H7 (cell line): ENCODE measurements around the gene SLC4A8. TPM values are rescaled to one million over a fixed set of nuclear protein-coding genes. Genes with fewer than 3 reads are reported as not detected.
A peak's percentile ranks its signal among the peaks of the same experiment; 100 is the strongest.

ENCODE experiments used
- DNase-seq: peaks from one replicate; pipeline ENCODE4 v3.0.0; 2012
- H3K27me3 ChIP-seq: 2 replicates; pipeline ENCODE4 v1.6.0; 2011; ENCODE audit warnings: mild to moderate bottlenecking, low read length; ENCODE audit not compliant: control insufficient read depth, insufficient read depth
- H3K36me3 ChIP-seq: replicated peaks from 2 replicates; pipeline ENCODE4 v1.5.1; 2011; ENCODE audit warnings: low read length; ENCODE audit not compliant: control insufficient read depth, insufficient read depth
- H3K4me3 ChIP-seq: 2 replicates; pipeline ENCODE4 v1.5.1; 2011; ENCODE audit warnings: low read depth, mild to moderate bottlenecking, control low read depth, low read length, moderate library complexity; ENCODE audit not compliant: insufficient read depth
- total RNA-seq: library from RNA; depleted of rRNA; stranded (reverse); fragments of >200 nt; shearing (Covaris generic); gene quantifications from 2 replicates; pipeline ENCODE4 v1.2.3, GENCODE V29; 2014; rRNA removed

Gene SLC4A8
- 3.9 and 4.6 TPM in 2 replicates for total RNA-seq

DNA sequence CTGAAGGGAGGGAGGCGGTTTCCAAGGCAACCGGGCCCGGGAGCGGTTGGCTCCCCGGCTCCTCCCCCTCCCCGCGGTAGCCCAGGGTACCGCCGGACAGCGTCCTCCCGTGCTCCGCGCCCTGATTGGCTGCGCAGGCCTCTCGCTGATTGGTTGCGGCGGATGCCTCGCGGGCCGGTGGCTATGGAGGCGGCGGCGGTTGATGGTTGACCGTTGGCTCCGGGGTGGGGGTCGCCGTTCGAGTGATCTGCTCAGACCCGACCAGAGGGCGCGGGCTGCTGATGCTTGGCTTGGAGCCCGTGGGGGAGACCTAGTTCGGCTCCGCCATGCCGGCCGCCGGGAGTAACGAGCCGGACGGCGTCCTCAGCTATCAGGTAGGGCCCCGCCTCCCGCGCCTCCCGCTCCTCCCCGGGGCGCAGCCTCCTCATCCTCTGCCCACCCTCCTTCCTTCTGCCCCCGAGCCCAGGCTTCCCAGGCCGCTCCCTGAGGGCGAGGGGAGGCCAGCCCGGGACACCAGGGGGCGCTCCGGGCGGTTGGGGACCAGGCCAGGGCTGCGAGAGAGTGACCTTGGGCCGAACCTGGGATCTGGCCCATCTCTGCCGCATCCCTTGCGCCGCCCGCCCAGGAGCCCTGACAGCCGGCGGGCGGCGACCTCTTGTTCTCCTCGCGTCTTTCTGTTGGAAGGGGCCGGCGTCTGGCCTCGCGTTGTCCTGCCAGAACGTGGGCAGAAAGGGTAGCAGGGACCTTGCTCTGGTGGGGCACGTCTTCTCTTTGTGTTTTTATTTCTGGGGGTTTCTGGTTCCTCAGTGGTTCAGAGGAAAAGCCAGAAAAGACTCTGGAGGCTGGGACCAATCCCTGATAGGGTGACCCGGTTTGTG, at the start of gene SLC4A8:
Gene SLC4A8, plus strand, starts transcription at position 170 of the 878 bp plus-strand sequence. Its CDS starts 157 bp downstream, at position 327.
- Histone ChIP-seq H3K4me3 (peak within 1 kb of the TSS; percentile 71), H3K36me3 (no peaks in the 10 kb centered on the region; the same call in 1 of the 2 replicates), H3K27me3 (peaks cover 2% of the 10 kb centered on the region; the same call in 1 of the 2 replicates)
- peak; percentile 99 for DNase-seq

DNA sequence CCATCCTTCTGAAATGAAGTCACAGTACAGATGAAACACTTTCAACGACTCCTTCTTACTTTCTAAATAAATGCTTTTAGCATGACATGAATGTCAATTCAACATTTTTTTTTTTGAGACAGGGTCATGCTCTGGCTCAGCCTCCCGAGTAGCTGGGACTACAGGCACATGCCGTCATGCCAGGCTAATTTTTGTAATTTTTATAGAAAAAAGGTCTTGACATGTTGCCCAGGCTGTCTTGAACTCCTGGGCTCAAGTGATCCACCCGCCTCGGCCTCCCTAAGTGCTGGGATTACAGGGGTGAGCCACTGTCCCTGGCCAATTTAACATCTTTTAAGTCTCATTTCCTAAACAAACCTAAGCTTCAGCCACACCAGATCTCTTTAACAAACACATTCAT, 49.8 kb upstream of the SLC4A8 start:
- no peak for DNase-seq
- Histone ChIP-seq H3K36me3 (peaks cover 16% of the 10 kb centered on the region), H3K4me3 (no peak overlapping the region), H3K27me3 (no peaks in the 10 kb centered on the region)

DNA sequence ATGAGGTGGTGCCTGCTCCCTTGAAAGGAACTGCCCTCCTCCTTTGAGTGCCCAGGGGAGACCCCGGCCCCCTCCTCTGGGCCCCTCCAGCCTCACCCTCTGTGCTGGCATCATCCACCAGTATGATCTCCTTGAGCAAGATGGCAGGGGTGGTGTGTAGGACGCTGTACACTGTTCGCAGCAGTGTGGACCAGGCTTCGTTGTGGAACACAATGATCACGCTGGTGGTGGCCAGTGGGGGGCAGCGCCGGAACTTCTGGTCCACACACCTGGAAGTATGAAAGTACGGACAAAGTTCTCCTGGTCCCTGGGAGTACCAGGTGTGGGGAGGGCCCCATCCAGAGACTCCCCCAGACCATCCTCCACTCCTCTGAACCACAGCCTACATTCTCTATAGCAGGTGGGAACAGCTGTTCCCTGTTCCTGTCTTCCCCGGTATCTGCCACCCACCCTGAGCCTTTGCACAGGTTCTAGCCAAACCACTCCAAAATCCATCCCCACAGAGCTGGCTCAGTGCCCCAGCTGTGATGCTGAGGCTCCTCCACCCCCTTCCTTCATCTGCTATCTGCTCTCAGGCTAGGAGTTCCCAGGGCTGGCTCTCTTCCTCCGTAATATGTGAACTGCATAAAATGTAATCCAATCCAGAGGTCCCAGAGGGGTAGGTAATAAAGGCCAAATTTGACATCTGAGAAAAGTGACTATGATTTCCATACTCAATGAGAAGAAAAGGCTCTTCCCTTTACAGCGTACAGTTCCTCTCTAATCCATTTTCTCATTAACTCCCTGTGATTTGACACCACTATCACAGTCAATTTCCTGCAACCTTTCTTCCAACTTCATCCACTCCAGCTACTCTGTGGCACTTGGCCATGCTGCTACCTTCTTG, 47.3 kb upstream of the SLC4A8 start:
- Histone ChIP-seq H3K36me3 (peaks cover 17% of the 10 kb centered on the region), H3K4me3 (no peak overlapping the region), H3K27me3 (no peaks in the 10 kb centered on the region)
- no peak for DNase-seq

DNA sequence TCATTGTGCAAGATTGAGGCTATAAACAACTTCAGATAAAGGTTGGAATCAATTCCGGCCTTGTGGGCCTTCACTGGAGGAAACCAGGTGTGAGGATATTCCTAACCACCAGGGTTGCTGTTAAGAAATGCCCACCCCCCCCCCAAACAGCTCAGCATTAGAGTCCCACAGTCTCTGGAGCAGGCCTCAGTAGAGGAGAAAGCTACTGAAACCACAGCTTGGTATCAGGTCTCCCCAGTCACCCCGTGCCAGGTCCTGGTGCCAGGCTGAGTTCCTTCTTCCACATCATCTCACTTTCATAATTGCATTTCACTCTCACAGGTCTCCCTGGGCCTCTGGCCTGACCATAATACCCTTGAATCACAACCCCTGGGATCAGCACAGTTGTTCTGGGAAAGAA, 45.9 kb upstream of the SLC4A8 start:
- no peaks in the 10 kb centered on the region for H3K27me3 ChIP-seq
- no peak for DNase-seq
- H3K4me3 ChIP-seq: no peak overlapping the region
- peaks cover 17% of the 10 kb centered on the region for H3K36me3 ChIP-seq

DNA sequence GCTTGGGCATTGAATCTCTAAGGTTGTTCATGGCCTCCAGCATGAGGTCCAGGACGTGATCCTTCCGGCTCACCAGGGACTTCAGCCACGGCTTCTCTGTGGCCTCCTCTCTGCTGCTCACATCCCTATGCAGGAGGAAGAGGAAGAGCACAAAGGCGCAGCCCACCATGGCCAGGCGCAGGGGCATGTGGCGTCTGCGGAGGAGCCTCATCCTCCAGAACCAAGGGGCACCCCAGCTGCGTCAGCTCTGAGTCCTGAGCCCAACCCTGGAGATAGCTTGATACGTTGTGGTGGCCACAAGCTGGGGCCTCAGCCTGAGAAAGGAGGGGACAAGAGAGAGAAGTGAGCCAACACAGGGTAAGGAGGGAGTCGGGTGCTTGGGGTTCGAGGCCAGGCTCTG, 45.1 kb upstream of the SLC4A8 start:
- peaks cover 17% of the 10 kb centered on the region for H3K36me3 ChIP-seq
- DNase-seq: no peak
- H3K27me3 ChIP-seq: no peaks in the 10 kb centered on the region
- H3K4me3 ChIP-seq: no peak overlapping the region

DNA sequence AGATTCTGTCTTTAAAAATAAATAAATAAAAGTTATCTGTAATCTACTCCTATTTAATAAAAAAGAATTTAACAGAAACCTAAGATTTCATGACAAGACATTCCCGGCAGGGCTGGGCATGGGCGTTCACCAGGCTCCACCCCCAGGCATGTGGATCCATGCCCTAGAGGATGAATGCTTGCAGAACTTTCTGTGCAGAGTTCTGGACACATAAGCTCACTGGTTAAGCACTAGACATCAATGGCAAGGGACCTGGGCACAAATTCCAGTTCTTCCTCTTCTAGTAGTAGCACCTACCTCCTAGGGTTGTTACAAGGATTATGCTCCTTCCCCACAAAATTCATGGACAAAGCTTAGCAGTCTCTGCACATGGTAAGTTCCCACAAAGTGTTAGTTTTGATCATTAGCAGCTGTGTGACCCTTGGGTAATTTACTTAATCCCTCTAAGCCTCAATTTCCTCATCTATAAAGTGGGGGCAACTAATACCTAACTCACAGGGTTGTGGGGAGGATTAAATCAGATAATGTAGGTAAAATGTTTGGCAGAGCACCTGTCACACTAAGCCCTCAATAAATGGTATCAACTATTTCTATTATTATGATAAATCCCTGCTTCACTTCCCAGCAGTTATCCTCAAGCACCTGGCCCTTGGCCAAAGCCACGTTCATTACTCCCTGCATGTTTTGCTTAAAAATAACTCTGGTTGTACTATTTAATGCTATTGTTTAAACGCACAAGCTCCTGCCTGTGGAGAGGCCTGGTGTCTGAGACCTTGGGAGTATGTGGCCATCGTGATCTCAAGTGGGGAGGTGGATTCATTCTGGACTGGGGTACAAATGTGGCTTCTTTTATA, 43.2 kb upstream of the SLC4A8 start:
- peaks cover 14% of the 10 kb centered on the region for H3K36me3 ChIP-seq
- no peak overlapping the region for H3K4me3 ChIP-seq
- H3K27me3 ChIP-seq: no peaks in the 10 kb centered on the region
- no peak for DNase-seq

DNA sequence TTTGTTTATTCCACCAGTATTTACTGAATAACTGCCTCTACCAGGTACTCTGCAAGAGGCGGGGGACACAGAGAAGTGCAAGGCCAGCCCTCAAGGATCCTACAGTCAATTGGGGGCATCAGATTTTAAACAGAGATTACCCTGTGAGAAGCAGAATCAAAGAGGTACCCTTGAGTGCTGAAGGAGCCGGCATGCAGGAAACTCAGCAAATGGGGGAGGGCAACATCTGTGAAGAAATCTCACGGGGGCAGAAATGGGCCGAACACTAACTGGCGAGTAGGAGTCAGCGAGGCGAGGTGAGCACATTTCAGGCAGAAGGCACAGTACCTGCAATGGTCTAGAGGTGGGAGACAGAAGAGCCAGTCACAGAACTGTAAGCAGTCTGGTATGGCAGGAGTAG, 42.5 kb upstream of the SLC4A8 start:
- DNase-seq: no peak
- peaks cover 11% of the 10 kb centered on the region for H3K36me3 ChIP-seq
- H3K27me3 ChIP-seq: no peaks in the 10 kb centered on the region
- no peak overlapping the region for H3K4me3 ChIP-seq

DNA sequence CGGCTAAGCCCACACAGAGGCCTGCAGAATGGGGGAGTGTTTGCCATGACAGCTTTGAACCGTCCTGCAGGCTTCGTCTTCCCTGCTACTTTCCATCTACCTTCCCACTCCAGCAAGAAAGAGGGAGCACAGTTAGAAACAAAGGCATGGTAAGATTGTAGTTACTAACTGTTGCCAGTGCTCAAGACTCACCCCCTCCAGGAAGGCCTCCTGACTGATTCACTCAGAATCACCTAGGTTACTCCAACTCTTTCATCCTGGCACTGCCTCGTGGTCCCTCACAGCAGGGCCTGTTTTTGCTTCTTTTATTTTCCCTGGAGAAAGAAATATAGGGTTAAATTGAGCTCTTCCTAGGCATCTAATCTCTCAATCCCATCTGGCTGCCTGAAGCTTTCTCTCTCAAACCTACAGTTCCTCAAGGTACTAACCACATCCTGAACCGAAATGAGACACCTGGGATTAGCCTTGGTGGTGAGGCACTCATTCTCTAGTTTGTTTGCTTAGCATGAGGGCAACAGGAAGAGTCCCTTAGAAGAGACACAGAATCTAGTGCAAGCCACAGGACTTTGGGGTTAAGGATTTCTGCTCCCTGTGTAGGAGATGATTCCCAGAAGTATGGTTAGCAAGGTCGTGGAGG, 41.2 kb upstream of the SLC4A8 start:
- no peaks in the 10 kb centered on the region for H3K27me3 ChIP-seq
- DNase-seq: no peak
- peaks cover 4% of the 10 kb centered on the region for H3K36me3 ChIP-seq
- H3K4me3 ChIP-seq: no peak overlapping the region

DNA sequence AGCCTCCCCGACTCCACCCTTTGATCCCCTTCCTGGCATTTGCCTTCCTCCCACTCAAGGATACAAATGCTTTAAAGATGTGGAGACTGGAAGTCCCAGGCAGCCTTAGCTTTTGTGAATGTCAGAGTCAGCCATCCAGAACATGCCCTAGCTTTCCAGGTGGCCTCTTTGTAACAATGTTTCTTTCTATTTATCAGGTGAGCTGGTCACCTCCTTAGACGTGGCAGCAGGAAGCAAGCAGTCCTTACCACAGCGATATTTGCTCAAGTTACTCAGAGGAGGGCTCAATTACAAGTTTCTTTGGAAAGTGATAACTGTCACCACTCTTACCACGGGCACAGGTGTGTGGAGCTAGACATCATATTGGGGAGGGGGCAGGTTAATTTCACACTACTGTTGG, 38.3 kb upstream of the SLC4A8 start:
- no peaks in the 10 kb centered on the region for H3K27me3 ChIP-seq
- peaks cover 1% of the 10 kb centered on the region; the same call in 1 of the 2 replicates for H3K36me3 ChIP-seq
- H3K4me3 ChIP-seq: no peak overlapping the region
- DNase-seq: no peak

DNA sequence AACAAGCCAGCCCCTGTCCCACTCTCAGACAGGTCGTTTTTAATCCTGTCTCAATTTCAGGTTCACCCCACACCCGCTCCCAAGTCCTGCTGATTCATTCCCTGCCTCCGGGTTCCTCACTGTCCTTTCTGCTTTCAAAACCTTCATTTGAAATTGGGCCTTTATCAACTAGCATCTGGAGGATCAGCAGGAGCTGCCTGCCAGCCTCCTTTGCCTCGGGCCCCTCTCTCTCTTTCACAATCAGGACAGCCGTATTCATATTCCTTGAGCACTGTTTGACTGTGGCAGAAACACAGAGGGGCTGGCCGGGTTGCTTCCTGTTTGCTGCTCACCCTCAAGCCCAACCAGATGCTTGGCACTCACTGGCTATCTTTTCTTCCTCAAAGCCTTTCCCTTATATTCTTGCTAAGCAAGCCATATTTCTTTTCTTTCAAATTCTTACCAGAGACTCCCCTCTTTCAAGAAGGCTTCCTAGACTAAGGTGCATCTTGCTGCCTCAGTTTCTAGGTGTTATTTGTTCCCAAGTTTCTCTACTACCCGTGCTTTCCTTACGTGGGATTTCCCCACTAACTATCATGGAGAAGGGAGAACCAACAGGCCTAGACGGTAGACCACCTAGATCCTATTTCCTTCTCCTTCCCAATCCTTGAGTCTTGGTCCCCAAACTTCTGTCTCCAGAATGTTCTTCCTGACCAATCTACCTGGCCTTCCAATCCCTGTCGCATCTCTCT, 36.4 kb upstream of the SLC4A8 start:
- Histone ChIP-seq H3K36me3 (no peaks in the 10 kb centered on the region; the same call in 1 of the 2 replicates), H3K4me3 (no peak overlapping the region), H3K27me3 (no peaks in the 10 kb centered on the region)
- DNase-seq: peak; percentile 55

DNA sequence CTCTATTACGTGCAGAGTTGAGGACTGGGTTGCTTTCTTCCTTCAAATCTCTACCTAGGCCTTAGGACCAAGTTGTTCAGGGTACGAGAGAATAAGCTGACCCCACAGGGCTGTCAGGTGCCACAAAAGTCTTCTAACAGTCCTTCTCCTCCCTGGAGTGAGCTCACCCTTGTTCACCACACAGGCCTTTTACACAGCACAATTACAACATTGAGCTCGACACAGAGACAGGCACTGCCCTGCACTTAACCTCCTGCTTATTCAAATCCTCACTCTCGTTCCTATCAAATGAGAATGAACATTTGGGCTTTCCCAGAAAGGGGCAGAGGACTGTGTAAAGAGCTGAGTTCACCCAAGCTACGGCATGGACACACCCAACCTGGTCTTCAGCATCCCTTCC, 35.8 kb upstream of the SLC4A8 start:
- Histone ChIP-seq H3K27me3 (no peaks in the 10 kb centered on the region), H3K36me3 (peaks cover 2% of the 10 kb centered on the region), H3K4me3 (no peak overlapping the region)
- DNase-seq: no peak

DNA sequence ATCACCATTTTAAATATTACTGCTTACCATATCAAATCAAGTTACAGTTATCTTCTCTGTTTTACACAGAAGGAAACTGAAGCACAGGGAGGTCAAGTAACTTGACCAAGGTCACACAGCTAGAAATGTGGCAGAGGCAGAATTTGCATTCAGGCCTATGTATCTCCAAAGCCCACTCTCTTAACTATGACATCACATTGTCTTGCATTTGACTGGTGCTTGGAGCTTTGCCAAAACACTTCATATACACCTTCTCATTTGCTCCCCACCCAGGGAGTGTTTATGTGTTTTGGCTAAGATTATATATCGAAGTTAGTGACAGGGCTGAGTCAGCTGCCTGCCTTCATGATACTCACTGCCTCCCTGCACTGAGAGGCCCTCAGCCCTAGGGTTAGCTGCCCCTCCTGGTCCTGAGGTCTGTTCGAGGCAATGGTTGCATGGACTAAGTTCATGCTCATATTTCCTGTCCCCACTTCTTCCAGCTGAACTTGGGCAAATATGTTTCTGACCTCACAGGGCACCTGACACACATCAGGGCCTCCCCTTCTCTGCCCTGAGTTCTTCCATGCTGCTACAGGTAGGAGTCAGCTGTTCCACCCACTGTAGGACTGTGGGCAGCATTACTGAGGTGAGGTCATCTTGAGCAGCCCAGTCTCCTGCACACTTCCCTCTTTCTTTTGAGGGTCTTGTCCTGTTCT, 35.2 kb upstream of the SLC4A8 start:
- Histone ChIP-seq H3K27me3 (no peaks in the 10 kb centered on the region), H3K36me3 (peaks cover 2% of the 10 kb centered on the region), H3K4me3 (no peak overlapping the region)
- DNase-seq: no peak

DNA sequence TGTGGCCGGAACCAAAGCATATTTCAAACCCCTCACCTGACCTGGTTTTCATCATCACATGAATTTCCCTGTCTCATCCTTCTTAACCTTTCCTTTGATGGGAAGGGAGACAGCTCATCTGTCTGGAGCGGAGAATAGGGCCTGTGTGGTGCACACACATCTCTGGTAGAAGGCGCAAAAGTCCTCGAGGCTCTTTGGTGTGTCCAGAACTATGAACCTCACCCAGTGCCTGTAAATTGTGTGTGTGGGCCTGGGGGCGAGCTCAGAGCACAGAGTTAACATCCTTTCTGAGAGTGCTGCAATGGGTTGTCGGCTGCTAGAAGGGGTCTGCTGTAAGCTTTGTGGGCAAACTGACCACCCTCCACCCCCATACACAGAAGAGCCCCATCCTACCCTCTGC, 34.2 kb upstream of the SLC4A8 start:
- Histone ChIP-seq H3K27me3 (no peaks in the 10 kb centered on the region), H3K4me3 (peak overlapping the region; percentile 82), H3K36me3 (peaks cover 2% of the 10 kb centered on the region)
- DNase-seq: no peak
